Body of pancreas (tissue), 4 donors: ENCODE measurements around the gene FGG. TPM values are rescaled to one million over a fixed set of nuclear protein-coding genes. Genes with fewer than 3 reads are reported as not detected.

Experiments
- ATAC-seq: fragments of 150-250 bp; one replicate; pipeline ENCODE4 v1.9.1; 2016
- DNase-seq, 4 donors: peaks; one replicate each; pipeline ENCODE4 v3.0.0-alpha.2; 2019
- H3K27ac ChIP-seq, 4 donors: fragments of 200-600 bp; sonication (generic); 1 replicate in 3 of 4; 2 replicates in 1 of 4; pipeline versions ENCODE4 v1.5.1 to v1.6.1; 2016 to 2019; ENCODE audit warnings: mild to moderate bottlenecking in 1 of 4, mixed read lengths in 1 of 4, moderate library complexity in 1 of 4
- H3K27me3 ChIP-seq, 2 donors: fragments of 200-600 bp; sonication (generic); one replicate each; pipeline ENCODE4 v1.6.0; 2016; ENCODE audit warnings: mild to moderate bottlenecking in 1 of 2
- H3K36me3 ChIP-seq, 2 donors: fragments of 200-600 bp; sonication (generic); replicated peaks in 1 of 2; 2 replicates each; pipeline ENCODE4 v1.5.1; 2016; ENCODE audit warnings: low read depth in 2 of 2; ENCODE audit not compliant: insufficient read depth in 1 of 2
- H3K4me1 ChIP-seq: fragments of 200-600 bp; sonication (generic); one replicate; pipeline ENCODE4 v1.6.0; 2016
- H3K4me3 ChIP-seq, 2 donors: fragments of 200-600 bp; sonication (generic); 1 replicate in 1 of 2; 2 replicates in 1 of 2; pipeline ENCODE4 v1.5.1; 2016 to 2019
- H3K9me3 ChIP-seq, 3 donors: fragments of 200-600 bp; sonication (generic); 1 replicate in 2 of 3; 2 replicates in 1 of 3; pipeline ENCODE4 v1.5.1; 2016
- POLR2A ChIP-seq, 3 donors: fragments of 450-650 bp; IDR thresholded peaks; one replicate each; pipeline ENCODE4 v1.6.1; 2016; ENCODE audit warnings: antibody characterized with exemption in 3 of 3, mild to moderate bottlenecking in 2 of 3
- WGBS, 2 donors: methylation state at CpG; one replicate each; pipeline ENCODE4 v1.1.5; 2017; 5-methylcytosine and 5-hydroxymethylcytosine counted together
- intact Hi-C: fragments of 100-400 bp; cut with DNase I; formaldehyde crosslinking; loops from one replicate; pipeline ENCODE4 v1.15.1; 2023
- total RNA-seq, 2 donors: library from RNA; depleted of rRNA; stranded (reverse); fragments of >200 nt; gene quantifications; one replicate each; pipeline ENCODE4 v1.1.0, GENCODE V29; 2016
- TF ChIP-seq, protein P1 (sequence below), 7 experiments: fragments of 450-650 bp in 4 of 7; fragments of 200-600 bp in 3 of 7; sonication (generic) in 3 of 7; IDR thresholded peaks; one replicate each; pipeline ENCODE4 v1.5.1; 2016 to 2019; ENCODE audit warnings: antibody characterized with exemption in 7 of 7

Gene FGG
- total RNA-seq, 2 donors from 2014 or later, result not detected

DNA sequence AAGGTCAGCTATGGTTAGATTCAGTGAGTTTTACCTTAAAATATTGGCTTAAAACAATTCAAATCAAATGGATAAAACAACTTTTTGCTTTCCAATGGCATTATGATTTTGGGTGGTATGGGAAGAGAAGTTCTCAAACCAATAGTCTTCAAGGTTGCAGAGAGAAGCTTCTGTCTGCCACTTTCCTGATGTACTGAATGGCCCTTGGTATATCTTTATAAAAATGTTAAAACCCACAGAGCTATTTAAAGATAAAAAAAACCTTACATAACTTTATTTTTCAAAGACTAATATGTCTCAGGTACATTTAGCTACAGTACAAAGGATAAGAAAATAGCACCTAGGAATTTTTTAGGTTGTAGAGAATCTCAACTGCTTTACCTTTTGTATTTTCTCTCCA is 28.8 kb downstream of the FGG start:
- Histone ChIP-seq H3K36me3 (no peaks in the 10 kb centered on the region), H3K4me3 (no peak overlapping the region), H3K27me3 (no peaks in the 10 kb centered on the region), H3K4me1 (no peaks in the 10 kb centered on the region), H3K9me3 (no peaks in the 10 kb centered on the region), H3K27ac (no peak overlapping the region)
- no peak for DNase-seq
- no peak for ATAC-seq
- TF ChIP-seq, protein P1, sequence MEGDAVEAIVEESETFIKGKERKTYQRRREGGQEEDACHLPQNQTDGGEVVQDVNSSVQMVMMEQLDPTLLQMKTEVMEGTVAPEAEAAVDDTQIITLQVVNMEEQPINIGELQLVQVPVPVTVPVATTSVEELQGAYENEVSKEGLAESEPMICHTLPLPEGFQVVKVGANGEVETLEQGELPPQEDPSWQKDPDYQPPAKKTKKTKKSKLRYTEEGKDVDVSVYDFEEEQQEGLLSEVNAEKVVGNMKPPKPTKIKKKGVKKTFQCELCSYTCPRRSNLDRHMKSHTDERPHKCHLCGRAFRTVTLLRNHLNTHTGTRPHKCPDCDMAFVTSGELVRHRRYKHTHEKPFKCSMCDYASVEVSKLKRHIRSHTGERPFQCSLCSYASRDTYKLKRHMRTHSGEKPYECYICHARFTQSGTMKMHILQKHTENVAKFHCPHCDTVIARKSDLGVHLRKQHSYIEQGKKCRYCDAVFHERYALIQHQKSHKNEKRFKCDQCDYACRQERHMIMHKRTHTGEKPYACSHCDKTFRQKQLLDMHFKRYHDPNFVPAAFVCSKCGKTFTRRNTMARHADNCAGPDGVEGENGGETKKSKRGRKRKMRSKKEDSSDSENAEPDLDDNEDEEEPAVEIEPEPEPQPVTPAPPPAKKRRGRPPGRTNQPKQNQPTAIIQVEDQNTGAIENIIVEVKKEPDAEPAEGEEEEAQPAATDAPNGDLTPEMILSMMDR (IDR thresholded peaks at IDR 0.05), result no peak
- no peak for TF ChIP-seq POLR2A (IDR thresholded peaks at IDR 0.05)
- intact Hi-C loops, result no loop called here

DNA sequence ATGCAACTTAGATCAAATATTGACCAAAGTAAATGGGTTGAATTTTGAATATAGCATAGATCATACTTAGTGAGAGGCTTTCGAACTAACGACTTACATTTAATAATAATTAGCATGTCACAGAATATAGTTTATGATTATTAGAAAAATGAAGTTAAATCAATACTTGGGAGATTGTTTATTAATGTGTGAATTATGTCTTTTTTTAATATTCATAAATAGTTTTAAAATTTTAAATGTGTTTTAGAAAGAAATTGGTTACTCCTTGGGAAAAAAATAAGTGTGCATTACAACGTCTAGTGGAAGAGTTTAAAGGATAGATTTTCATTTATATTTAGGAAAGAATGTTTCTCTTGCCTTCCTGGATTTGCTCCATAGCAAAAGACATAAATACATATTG is 29.2 kb downstream of the FGG start:
- Histone ChIP-seq H3K27me3 (no peaks in the 10 kb centered on the region), H3K36me3 (no peaks in the 10 kb centered on the region), H3K27ac (no peak overlapping the region), H3K4me1 (no peaks in the 10 kb centered on the region), H3K9me3 (no peaks in the 10 kb centered on the region), H3K4me3 (no peak overlapping the region)
- ATAC-seq (no peak), DNase-seq (no peak)
- no peak for TF ChIP-seq POLR2A (IDR thresholded peaks at IDR 0.05)
- TF ChIP-seq, protein P1 (IDR thresholded peaks at IDR 0.05), result no peak
- intact Hi-C loops, result no loop called here
- WGBS, 2 donors, result 74 to 76% methylated on average over 3 of the region's 3 CpGs

DNA sequence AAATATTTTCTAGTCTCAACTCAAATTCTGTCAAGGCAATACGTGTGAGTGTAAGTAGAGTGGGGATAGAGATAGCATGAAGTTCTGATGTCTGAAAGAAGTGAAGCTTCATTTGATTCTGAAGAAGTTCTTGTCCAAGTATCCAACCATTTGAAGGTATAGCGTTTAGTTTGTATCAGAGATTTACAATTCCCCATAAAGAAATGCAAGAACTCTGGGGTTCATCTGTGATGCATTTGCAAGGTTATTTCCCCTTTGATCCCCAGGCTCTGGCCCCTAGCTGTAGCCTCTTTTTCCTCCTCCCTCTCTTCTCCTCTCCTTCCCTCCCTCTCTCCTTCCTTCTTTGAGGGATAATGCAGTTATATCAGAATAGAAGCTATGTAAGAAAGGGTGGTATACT is 29.7 kb downstream of the FGG start:
- intact Hi-C loops, result no loop called here
- H3K9me3 ChIP-seq, result no peaks in the 10 kb centered on the region
- no peak for TF ChIP-seq POLR2A (IDR thresholded peaks at IDR 0.05)
- TF ChIP-seq, protein P1 (IDR thresholded peaks at IDR 0.05), result no peak
- no peak for DNase-seq
- ATAC-seq, result no peak
- H3K27ac ChIP-seq, result no peak overlapping the region
- H3K36me3 ChIP-seq, result no peaks in the 10 kb centered on the region
- 68 to 74% methylated on average over 2 of the region's 2 CpGs for WGBS, 2 donors
- no peaks in the 10 kb centered on the region for H3K27me3 ChIP-seq
- H3K4me3 ChIP-seq, result no peak overlapping the region
- no peaks in the 10 kb centered on the region for H3K4me1 ChIP-seq

DNA sequence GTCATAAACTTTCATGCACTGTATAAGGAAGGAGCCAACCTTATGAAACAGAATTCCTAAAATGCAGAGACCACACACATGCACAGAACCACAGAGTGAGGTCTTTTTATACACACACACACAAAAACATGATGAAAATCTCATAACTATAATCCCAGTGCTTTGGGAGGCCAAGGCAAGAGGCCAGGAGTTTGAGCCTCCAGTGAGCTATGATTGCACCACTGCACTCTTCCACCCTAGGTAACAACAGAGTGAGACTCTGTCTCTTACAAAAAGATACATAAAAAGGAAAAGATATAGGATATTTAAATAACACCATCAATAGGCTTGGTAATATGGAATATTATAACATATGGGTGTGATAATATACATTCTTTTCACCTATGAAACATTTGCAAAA is 32.5 kb downstream of the FGG start:
- Histone ChIP-seq H3K27me3 (no peaks in the 10 kb centered on the region), H3K9me3 (no peaks in the 10 kb centered on the region), H3K4me1 (no peaks in the 10 kb centered on the region), H3K4me3 (no peak overlapping the region), H3K36me3 (no peaks in the 10 kb centered on the region), H3K27ac (no peak overlapping the region)
- DNase-seq (no peak), ATAC-seq (no peak)
- TF ChIP-seq, protein P1 (IDR thresholded peaks at IDR 0.05), result no peak
- TF ChIP-seq POLR2A (IDR thresholded peaks at IDR 0.05), result no peak
- intact Hi-C loops, result no loop called here

DNA sequence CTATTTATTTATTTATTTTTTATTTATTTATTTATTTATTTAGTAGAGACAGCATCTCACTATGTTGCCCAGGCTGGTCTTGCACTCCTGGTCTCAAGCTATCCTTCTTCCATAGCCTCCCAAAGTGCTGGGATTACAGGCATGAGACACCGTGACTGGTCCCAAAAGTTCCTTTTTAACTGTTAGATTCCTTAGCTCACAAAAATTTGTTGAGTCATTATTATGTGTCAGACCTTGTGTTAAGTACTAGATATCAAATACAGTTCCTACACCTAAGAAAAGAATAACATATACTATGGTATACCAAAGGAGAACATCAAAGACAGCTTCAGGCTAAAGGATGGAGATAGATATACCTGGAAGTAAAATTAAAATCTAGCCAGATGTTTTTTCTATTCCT is 33.5 kb downstream of the FGG start:
- intact Hi-C loops, result no loop called here

More for the DNA sequence above, 33.5 kb downstream of the FGG start:
- no peak for ATAC-seq
- H3K27me3 ChIP-seq, result no peaks in the 10 kb centered on the region
- H3K9me3 ChIP-seq, result no peaks in the 10 kb centered on the region
- no peaks in the 10 kb centered on the region for H3K36me3 ChIP-seq
- H3K27ac ChIP-seq, result no peak overlapping the region
- DNase-seq, result no peak
- 63 to 78% methylated on average over 1 of the region's 1 CpG for WGBS, 2 donors
- TF ChIP-seq, protein P1 (IDR thresholded peaks at IDR 0.05), result no peak
- no peak for TF ChIP-seq POLR2A (IDR thresholded peaks at IDR 0.05)
- no peaks in the 10 kb centered on the region for H3K4me1 ChIP-seq
- no peak overlapping the region for H3K4me3 ChIP-seq
